Glomerular endothelial cell (primary cell): ENCODE data around the gene ARL4A. TPM values are rescaled to one million over a fixed set of nuclear protein-coding genes. Genes with fewer than 3 reads are reported as not detected.
"Not testable (repeated sequence)": the region's sequence is repeated elsewhere in the genome, so short reads cannot be mapped to it uniquely, and the experiment has no call there.

Experiments
- DNase-seq: peaks from one replicate; pipeline ENCODE4 v3.0.0-alpha.2; 2011; ENCODE audit warnings: low read depth, low spot score; ENCODE audit errors: extremely low read depth
- total RNA-seq: library from RNA; depleted of rRNA; stranded (reverse); fragments of >200 nt; gene quantifications from 2 replicates; pipeline ENCODE4 v1.2.3, GENCODE V29; 2015

The ARL4A gene
- total RNA-seq, 1 donor from 2014 or later = 29.1 TPM

- no peak for DNase-seq
Observed at GRCh38 chr7:12661581-12661980, 25.9 kb upstream of the ARL4A start.

- no peak for DNase-seq
Observed at GRCh38 chr7:12670000-12670729, 17.3 kb upstream of the ARL4A start.

- no peak for DNase-seq
Observed at GRCh38 chr7:12670743-12671520, 16.5 kb upstream of the ARL4A start.

GRCh38 chr7:12673436-12673835 is 14.0 kb upstream of the ARL4A start:
- not testable (repeated sequence) for DNase-seq

GRCh38 chr7:12674053-12674452 is 13.4 kb upstream of the ARL4A start:
- DNase-seq = no peak

GRCh38 chr7:12674861-12675260 is 12.6 kb upstream of the ARL4A start:
- no peak for DNase-seq

GRCh38 chr7:12683678-12684585 is 3.5 kb upstream of the ARL4A start:
- no peak for DNase-seq

- DNase-seq = no peak
Observed at GRCh38 chr7:12684733-12685132, 2.7 kb upstream of the ARL4A start.

- no peak for DNase-seq
Observed at GRCh38 chr7:12685550-12685949, 1.9 kb upstream of the ARL4A start.

- DNase-seq = no peak
Observed at GRCh38 chr7:12686234-12686890, 1.1 kb upstream of the ARL4A start.

GRCh38 chr7:12687718-12688171 is 312 bp downstream of the ARL4A start:
- DNase-seq = no peak

GRCh38 chr7:12688485-12689170 is 1.2 kb downstream of the ARL4A start:
- not testable (repeated sequence) for DNase-seq

GRCh38 chr7:12689451-12689850 is 2.0 kb downstream of the ARL4A start:
- DNase-seq = no peak

GRCh38 chr7:12690041-12690878 is 2.8 kb downstream of the ARL4A start:
- no peak for DNase-seq

- DNase-seq = not testable (repeated sequence)
Observed at GRCh38 chr7:12691388-12691787, 4.0 kb downstream of the ARL4A start.

- DNase-seq = no peak
Observed at GRCh38 chr7:12692035-12692434, 4.6 kb downstream of the ARL4A start.

- DNase-seq = no peak
Observed at GRCh38 chr7:12692479-12693259, 5.2 kb downstream of the ARL4A start.

GRCh38 chr7:12694817-12695216 is 7.4 kb downstream of the ARL4A start:
- DNase-seq = no peak
